ENCODE data around the gene ITSN2.

GRCh38 chr2:24337890-24338289 lies 22.4 kb downstream of the ITSN2 start:
- TF ChIP-seq EZH2 (IDR thresholded peaks at IDR 0.05; ENCODE audit: borderline replicate concordance, insufficient read depth, low read length, poor library complexity, severe bottlenecking) (no peak), CTCF (IDR thresholded peaks at IDR 0.05; ENCODE audit: poor library complexity, severe bottlenecking) (no peak), TAF1 (IDR thresholded peaks at IDR 0.05; ENCODE audit: low read depth) (no peak), RAD21 (conservative IDR thresholded peaks at IDR 0.05) (no peak), EP300 (conservative IDR thresholded peaks at IDR 0.05; ENCODE audit: poor library complexity, severe bottlenecking) (no peak)
